Measurements from ENCODE around the gene COX7A2L. TPM values are rescaled to one million over a fixed set of nuclear protein-coding genes. Genes with fewer than 3 reads are reported as not detected.
"Not testable (repeated sequence)": the region's sequence is repeated elsewhere in the genome, so short reads cannot be mapped to it uniquely, and the experiment has no call there.

Gene COX7A2L, protein sequence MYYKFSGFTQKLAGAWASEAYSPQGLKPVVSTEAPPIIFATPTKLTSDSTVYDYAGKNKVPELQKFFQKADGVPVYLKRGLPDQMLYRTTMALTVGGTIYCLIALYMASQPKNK
- 10 to 100 TPM; 50.9 to 55.3 TPM for total RNA-seq
- 51.5 to 64.2 reads per million in 2 donors for total RNA-seq

DNA sequence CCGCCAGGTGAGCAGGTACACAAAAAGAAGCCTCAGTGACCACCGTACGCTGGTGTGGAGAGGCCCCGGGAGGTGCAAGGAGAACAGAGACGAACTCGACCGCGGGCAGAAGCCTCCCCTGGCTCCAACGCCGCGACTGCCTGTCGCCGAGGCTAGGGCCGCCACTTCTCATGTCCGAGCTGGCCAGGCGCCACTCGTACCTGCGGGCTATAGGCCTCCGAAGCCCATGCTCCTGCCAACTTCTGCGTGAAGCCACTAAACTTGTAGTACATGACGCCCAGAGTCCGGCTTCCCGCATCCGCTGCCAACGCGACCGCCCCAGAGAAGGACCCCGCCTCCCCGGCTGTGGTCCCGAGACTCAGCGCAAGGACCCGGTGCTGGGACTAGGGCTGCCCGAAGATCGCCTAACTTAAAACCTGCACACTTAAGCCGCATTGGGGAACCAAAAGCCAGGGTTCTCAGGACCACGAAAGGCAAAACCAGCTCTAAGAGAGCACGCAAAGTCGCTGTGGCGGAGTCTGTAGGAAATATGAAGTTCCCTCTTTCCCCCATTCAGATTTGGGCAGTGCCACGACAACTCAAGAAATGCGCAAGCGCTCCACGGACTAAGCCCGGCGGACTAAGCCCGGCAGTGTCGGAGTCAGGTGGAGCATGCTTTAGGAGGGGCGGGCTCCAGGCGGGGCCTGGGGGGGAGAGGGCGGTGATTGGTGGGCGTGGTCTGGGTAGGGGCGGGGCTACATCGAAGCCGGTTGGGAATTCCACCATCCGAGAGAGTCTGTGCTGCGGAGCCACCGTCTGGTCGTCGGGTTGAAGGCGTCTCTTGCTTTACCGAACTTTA is at the start of gene COX7A2L:
Gene COX7A2L, minus strand, starts transcription at position 328 of the 838 bp plus-strand sequence. Its CDS starts 56 bp downstream, at position 272.
- peak; percentile 93 to 97 (median 94) for DNase-seq
- no peaks in the 10 kb centered on the region for H3K9me3 ChIP-seq (ENCODE audit: control insufficient read depth, low read length, poor library complexity, severe bottlenecking)
- Mint-ChIP-seq H3K4me3 (peak within 1 kb of the TSS; percentile 97), H3K27ac (peak within 1 kb of the TSS; percentile 98), H3K4me1 (peaks cover 37% of the 10 kb centered on the region), H3K36me3 (ENCODE audit: low read depth) (peaks cover 4% of the 10 kb centered on the region), H3K27me3 (peaks cover 5% of the 10 kb centered on the region)
- ATAC-seq: peak; percentile 92

DNA sequence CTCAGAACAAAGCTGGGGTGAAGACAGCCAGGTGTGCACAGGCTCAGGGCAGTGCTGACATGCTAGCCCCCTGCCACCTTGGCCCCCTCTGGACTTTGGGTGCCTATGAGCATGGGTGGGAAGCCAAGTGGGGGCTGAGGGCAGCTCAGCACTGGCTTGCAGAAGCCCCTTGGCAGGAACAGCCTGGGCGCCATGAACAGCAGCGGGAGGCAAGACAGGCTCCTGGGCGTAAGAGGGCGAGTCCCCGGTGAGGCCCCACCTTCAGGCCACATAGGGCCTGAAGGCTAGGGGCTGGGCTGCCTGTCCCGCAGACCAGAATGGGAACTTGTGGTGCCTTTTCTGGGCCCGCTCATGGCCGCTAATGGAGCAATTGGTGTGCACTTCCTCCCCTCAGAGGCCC is 47.0 kb upstream of the COX7A2L start:
- H3K4me3 Mint-ChIP-seq: no peak overlapping the region
- no peak for ATAC-seq
- H3K36me3 Mint-ChIP-seq (ENCODE audit: low read depth): peaks cover 3% of the 10 kb centered on the region
- no peak overlapping the region for H3K27ac Mint-ChIP-seq
- no peak for DNase-seq
- H3K27me3 Mint-ChIP-seq: peaks cover 17% of the 10 kb centered on the region
- peaks cover 3% of the 10 kb centered on the region for H3K4me1 Mint-ChIP-seq
- no peaks in the 10 kb centered on the region for H3K9me3 ChIP-seq (ENCODE audit: control insufficient read depth, low read length, poor library complexity, severe bottlenecking)

DNA sequence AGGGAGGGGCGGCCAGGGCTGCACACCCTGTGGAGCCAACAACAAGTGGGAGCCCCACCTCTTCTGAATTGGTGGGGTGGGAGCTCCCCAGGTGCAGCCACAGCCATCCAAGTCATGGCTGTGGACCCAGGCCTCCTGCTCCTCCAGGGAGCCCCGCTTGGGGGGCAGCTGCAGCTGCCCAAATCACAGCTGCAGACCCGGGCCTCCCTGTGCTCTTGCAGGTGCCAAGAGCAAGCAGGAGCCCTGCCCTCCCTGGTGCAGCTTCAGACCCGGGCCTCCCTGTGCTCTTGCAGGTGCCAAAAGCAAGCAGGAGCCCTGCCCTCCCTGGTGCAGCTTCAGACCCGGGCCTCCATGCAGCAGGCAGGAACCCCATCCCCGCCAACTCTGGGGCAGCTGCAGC is 46.5 kb upstream of the COX7A2L start:
- no peaks in the 10 kb centered on the region for H3K9me3 ChIP-seq (ENCODE audit: control insufficient read depth, low read length, poor library complexity, severe bottlenecking)
- DNase-seq: no peak
- H3K36me3 Mint-ChIP-seq (ENCODE audit: low read depth): peaks cover 4% of the 10 kb centered on the region
- H3K27ac Mint-ChIP-seq: no peak overlapping the region
- peaks cover 17% of the 10 kb centered on the region for H3K27me3 Mint-ChIP-seq
- ATAC-seq: no peak
- H3K4me3 Mint-ChIP-seq: no peak overlapping the region
- H3K4me1 Mint-ChIP-seq: peaks cover 3% of the 10 kb centered on the region

DNA sequence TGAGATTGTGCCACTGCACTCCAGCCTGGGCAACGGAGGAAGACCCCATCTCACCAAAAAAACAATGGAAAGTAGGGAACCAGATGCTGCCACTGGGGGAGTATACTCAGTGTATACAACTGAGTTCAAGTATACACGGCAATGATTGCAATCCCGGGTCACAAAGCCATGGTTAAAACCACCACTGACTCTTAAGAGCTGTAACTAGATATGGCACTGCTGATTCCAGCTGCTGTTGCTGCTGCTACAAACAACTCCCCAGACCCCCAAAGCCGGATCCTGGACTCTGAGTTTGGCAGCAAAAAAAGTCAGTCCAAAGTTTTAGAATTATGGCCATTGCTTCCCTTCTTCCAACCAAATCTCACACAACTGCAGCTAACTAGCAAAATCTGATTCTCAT is 43.7 kb upstream of the COX7A2L start:
- peaks cover 4% of the 10 kb centered on the region for H3K36me3 Mint-ChIP-seq (ENCODE audit: low read depth)
- peaks cover 3% of the 10 kb centered on the region for H3K4me1 Mint-ChIP-seq
- no peaks in the 10 kb centered on the region for H3K9me3 ChIP-seq (ENCODE audit: control insufficient read depth, low read length, poor library complexity, severe bottlenecking)
- ATAC-seq: no peak
- no peak overlapping the region for H3K27ac Mint-ChIP-seq
- no peak for DNase-seq
- peaks cover 8% of the 10 kb centered on the region for H3K27me3 Mint-ChIP-seq
- no peak overlapping the region for H3K4me3 Mint-ChIP-seq

DNA sequence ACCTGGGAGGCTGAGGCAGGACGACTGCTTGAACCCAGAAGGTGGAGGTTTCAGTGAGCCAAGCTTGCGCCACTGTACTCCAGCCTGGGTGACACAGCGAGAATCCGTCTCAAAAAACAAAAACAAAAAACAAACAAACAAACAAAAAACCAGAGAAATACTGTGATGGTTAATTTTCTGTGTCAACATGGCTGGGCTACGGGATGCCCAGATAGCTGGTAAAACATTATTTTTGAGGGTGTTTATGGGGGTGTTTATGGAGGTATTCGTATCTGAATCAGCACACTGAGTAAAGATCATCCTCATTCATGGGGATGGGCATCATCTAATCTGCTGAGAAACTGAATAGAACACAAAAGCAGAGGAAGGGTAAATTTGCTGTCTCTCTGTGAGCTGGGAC is 40.8 kb upstream of the COX7A2L start:
- Mint-ChIP-seq H3K4me3 (no peak overlapping the region), H3K36me3 (ENCODE audit: low read depth) (peaks cover 4% of the 10 kb centered on the region), H3K4me1 (peaks cover 3% of the 10 kb centered on the region), H3K27ac (no peak overlapping the region), H3K27me3 (peaks cover 5% of the 10 kb centered on the region)
- ATAC-seq (no peak), DNase-seq (no peak)
- no peaks in the 10 kb centered on the region for H3K9me3 ChIP-seq (ENCODE audit: control insufficient read depth, low read length, poor library complexity, severe bottlenecking)

GRCh38 chr2:42398052-42398451 is 37.0 kb upstream of the COX7A2L start:
- ATAC-seq; H3K4me3 Mint-ChIP-seq; H3K4me1 Mint-ChIP-seq; H3K36me3 Mint-ChIP-seq (ENCODE audit: low read depth); H3K27ac Mint-ChIP-seq; H3K9me3 ChIP-seq (ENCODE audit: control insufficient read depth, low read length, poor library complexity, severe bottlenecking); DNase-seq: not testable (repeated sequence)
- peaks cover 11% of the 10 kb centered on the region for H3K27me3 Mint-ChIP-seq

GRCh38 chr2:42393320-42393719 is 32.3 kb upstream of the COX7A2L start:
- H3K27me3 Mint-ChIP-seq: peaks cover 11% of the 10 kb centered on the region
- H3K4me1 Mint-ChIP-seq; H3K4me3 Mint-ChIP-seq; H3K36me3 Mint-ChIP-seq (ENCODE audit: low read depth); DNase-seq; H3K9me3 ChIP-seq (ENCODE audit: control insufficient read depth, low read length, poor library complexity, severe bottlenecking); ATAC-seq; H3K27ac Mint-ChIP-seq: not testable (repeated sequence)

- H3K27ac Mint-ChIP-seq: no peak overlapping the region
- H3K27me3 Mint-ChIP-seq: peaks cover 6% of the 10 kb centered on the region
- DNase-seq (no peak), ATAC-seq (no peak)
- H3K4me3 Mint-ChIP-seq: no peak overlapping the region
- no peaks in the 10 kb centered on the region for H3K4me1 Mint-ChIP-seq
- peaks cover 3% of the 10 kb centered on the region for H3K36me3 Mint-ChIP-seq (ENCODE audit: low read depth)
- no peaks in the 10 kb centered on the region for H3K9me3 ChIP-seq (ENCODE audit: control insufficient read depth, low read length, poor library complexity, severe bottlenecking)
Measured at GRCh38 chr2:42392191-42392590, 31.2 kb upstream of the COX7A2L start.

DNA sequence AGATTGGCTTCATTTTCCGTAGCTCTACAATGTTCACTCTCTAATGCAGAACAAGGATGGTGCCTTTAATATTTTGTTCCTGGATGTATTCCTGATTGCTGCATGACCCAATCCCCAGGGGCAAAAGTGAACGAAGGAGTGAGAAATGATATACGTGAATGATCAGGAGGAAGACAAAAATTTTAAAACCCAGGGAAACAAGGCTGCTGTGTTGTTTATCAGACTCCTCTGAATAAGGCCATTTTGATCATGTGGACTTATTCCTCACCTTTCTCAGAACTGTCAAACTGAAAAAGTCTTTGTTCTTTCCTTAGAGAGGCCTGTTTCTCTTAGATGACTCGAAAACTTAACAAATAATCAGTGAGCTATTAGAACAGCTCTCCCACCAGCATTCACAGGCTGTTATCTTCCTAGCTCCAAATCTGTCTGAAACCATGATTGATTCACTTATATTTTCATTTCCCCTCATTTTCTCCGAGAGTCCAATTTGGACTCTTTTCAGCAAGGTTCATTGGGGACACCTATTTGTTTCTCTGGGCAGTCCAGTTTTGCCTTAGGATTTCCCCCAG is 29.5 kb upstream of the COX7A2L start:
- H3K27me3 Mint-ChIP-seq: peaks cover 6% of the 10 kb centered on the region
- no peaks in the 10 kb centered on the region for H3K9me3 ChIP-seq (ENCODE audit: control insufficient read depth, low read length, poor library complexity, severe bottlenecking)
- no peaks in the 10 kb centered on the region for H3K4me1 Mint-ChIP-seq
- no peak for DNase-seq
- H3K27ac Mint-ChIP-seq: no peak overlapping the region
- H3K36me3 Mint-ChIP-seq (ENCODE audit: low read depth): peaks cover 3% of the 10 kb centered on the region
- no peak for ATAC-seq
- no peak overlapping the region for H3K4me3 Mint-ChIP-seq

GRCh38 chr2:42386682-42387081 is 25.7 kb upstream of the COX7A2L start:
- H3K36me3 Mint-ChIP-seq (ENCODE audit: low read depth): no peaks in the 10 kb centered on the region
- H3K27ac Mint-ChIP-seq: no peak overlapping the region
- no peak for DNase-seq
- no peaks in the 10 kb centered on the region for H3K4me1 Mint-ChIP-seq
- no peak for ATAC-seq
- H3K9me3 ChIP-seq (ENCODE audit: control insufficient read depth, low read length, poor library complexity, severe bottlenecking): no peaks in the 10 kb centered on the region
- peaks cover 11% of the 10 kb centered on the region for H3K27me3 Mint-ChIP-seq
- H3K4me3 Mint-ChIP-seq: no peak overlapping the region

GRCh38 chr2:42385225-42385624 is 24.2 kb upstream of the COX7A2L start:
- H3K27ac Mint-ChIP-seq: no peak overlapping the region
- peaks cover 3% of the 10 kb centered on the region for H3K4me1 Mint-ChIP-seq
- peaks cover 17% of the 10 kb centered on the region for H3K27me3 Mint-ChIP-seq
- H3K36me3 Mint-ChIP-seq (ENCODE audit: low read depth): no peaks in the 10 kb centered on the region
- DNase-seq (no peak), ATAC-seq (no peak)
- no peak overlapping the region for H3K4me3 Mint-ChIP-seq
- H3K9me3 ChIP-seq (ENCODE audit: control insufficient read depth, low read length, poor library complexity, severe bottlenecking): no peaks in the 10 kb centered on the region

GRCh38 chr2:42383855-42384530 is 23.0 kb upstream of the COX7A2L start:
- DNase-seq (no peak), ATAC-seq (no peak)
- Mint-ChIP-seq H3K4me1 (peaks cover 3% of the 10 kb centered on the region), H3K27me3 (peaks cover 17% of the 10 kb centered on the region), H3K27ac (no peak overlapping the region), H3K36me3 (ENCODE audit: low read depth) (no peaks in the 10 kb centered on the region), H3K4me3 (no peak overlapping the region)
- H3K9me3 ChIP-seq (ENCODE audit: control insufficient read depth, low read length, poor library complexity, severe bottlenecking): no peaks in the 10 kb centered on the region

DNA sequence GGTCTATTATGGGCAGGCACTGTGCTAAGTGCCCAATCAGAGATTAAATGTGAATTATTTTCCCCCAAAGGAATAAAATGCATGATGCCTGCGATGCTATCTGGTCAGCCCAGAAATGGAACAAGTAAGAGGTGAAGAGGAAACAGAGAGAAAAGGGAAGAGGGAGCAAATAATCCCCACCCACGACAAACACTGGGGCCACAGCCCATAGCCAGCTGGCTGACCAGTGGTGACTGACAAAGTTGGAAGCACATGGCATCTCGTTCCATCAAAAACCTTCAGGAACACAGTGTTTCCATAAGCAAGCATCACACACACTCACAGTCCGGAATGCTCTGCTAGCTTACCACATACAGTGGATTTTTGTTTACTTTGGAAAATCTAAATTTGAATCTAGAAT is 21.1 kb upstream of the COX7A2L start:
- DNase-seq (no peak), ATAC-seq (no peak)
- no peaks in the 10 kb centered on the region for H3K9me3 ChIP-seq (ENCODE audit: control insufficient read depth, low read length, poor library complexity, severe bottlenecking)
- Mint-ChIP-seq H3K36me3 (ENCODE audit: low read depth) (no peaks in the 10 kb centered on the region), H3K27me3 (peaks cover 17% of the 10 kb centered on the region), H3K4me3 (no peak overlapping the region), H3K27ac (no peak overlapping the region), H3K4me1 (peaks cover 3% of the 10 kb centered on the region)
